NCI-H345 (cell line): ENCODE results near the gene RNF168.
"Not testable (repeated sequence)": the region's sequence is repeated elsewhere in the genome, so short reads cannot be mapped to it uniquely, and the experiment has no call there.

Experiments used
- DNase-seq: peaks from one replicate; lab custom pipeline; 2025; lab: John Stamatoyannopoulos, UW

The RNF168 gene

GRCh38 chr3:196514913-196515621 lies 11.5 kb upstream of the RNF168 start, which contains the start of gene SMCO1:
Gene SMCO1, minus strand, starts transcription at chr3:196515346. Its CDS starts 137 bp downstream, at chr3:196515209.
- no peak for DNase-seq

GRCh38 chr3:196514350-196514716 lies 10.8 kb upstream of the RNF168 start:
- no peak for DNase-seq

- DNase-seq = no peak
These were observed 10.3 kb upstream of the RNF168 start for GRCh38 chr3:196513697-196514349.

GRCh38 chr3:196511646-196512425 lies 8.3 kb upstream of the RNF168 start:
- DNase-seq = not testable (repeated sequence)

- not testable (repeated sequence) for DNase-seq
These were observed 7.5 kb upstream of the RNF168 start for GRCh38 chr3:196511108-196511507.

- no peak for DNase-seq
These were observed 3.1 kb upstream of the RNF168 start for GRCh38 chr3:196506687-196507086.

- DNase-seq = no peak
These were observed 988 bp upstream of the RNF168 start for GRCh38 chr3:196504556-196504955.

GRCh38 chr3:196504077-196504398 lies 470 bp upstream of the RNF168 start:
- not testable (repeated sequence) for DNase-seq

GRCh38 chr3:196502775-196503195 lies 783 bp downstream of the RNF168 start:
- DNase-seq = peak; percentile 61

- peak; percentile 21 for DNase-seq
These were observed 2.1 kb downstream of the RNF168 start for GRCh38 chr3:196501316-196502044.

- no peak for DNase-seq
These were observed 3.6 kb downstream of the RNF168 start for GRCh38 chr3:196499807-196500524.

GRCh38 chr3:196499061-196499460 lies 4.5 kb downstream of the RNF168 start:
- DNase-seq = no peak

- DNase-seq = no peak
These were observed 5.3 kb downstream of the RNF168 start for GRCh38 chr3:196498297-196498696.

GRCh38 chr3:196496183-196496582 lies 7.4 kb downstream of the RNF168 start:
- no peak for DNase-seq

- no peak for DNase-seq
These were observed 10.3 kb downstream of the RNF168 start for GRCh38 chr3:196493292-196493691.

- no peak for DNase-seq
These were observed 11.5 kb downstream of the RNF168 start for GRCh38 chr3:196492080-196492479.

- no peak for DNase-seq
These were observed 13.8 kb downstream of the RNF168 start for GRCh38 chr3:196489747-196490146.

- no peak for DNase-seq
These were observed 17.3 kb downstream of the RNF168 start for GRCh38 chr3:196486263-196486662.

- DNase-seq = no peak
These were observed 25.9 kb downstream of the RNF168 start for GRCh38 chr3:196477678-196478077.

- no peak for DNase-seq
These were observed 31.3 kb downstream of the RNF168 start for GRCh38 chr3:196472286-196472685.

- DNase-seq = no peak
These were observed 32.0 kb downstream of the RNF168 start for GRCh38 chr3:196471551-196471950.

GRCh38 chr3:196470182-196470581 lies 33.4 kb downstream of the RNF168 start:
- not testable (repeated sequence) for DNase-seq
